Hematopoietic multipotent progenitor cell treated with erythropoietin and hydrocortisone succinate and interleukin-3 and kit ligand, for 15 days (in vitro differentiated cells): ENCODE data around the gene KCNMB3.
A peak's percentile ranks its signal among the peaks of the same experiment; 100 is the strongest.
"Not testable (repeated sequence)": the region's sequence is repeated elsewhere in the genome, so short reads cannot be mapped to it uniquely, and the experiment has no call there.

ENCODE experiments used
- DNase-seq: peaks from one replicate; pipeline ENCODE4 v3.0.0-alpha.2; 2015; ENCODE audit warnings: low spot score

Gene KCNMB3

DNA sequence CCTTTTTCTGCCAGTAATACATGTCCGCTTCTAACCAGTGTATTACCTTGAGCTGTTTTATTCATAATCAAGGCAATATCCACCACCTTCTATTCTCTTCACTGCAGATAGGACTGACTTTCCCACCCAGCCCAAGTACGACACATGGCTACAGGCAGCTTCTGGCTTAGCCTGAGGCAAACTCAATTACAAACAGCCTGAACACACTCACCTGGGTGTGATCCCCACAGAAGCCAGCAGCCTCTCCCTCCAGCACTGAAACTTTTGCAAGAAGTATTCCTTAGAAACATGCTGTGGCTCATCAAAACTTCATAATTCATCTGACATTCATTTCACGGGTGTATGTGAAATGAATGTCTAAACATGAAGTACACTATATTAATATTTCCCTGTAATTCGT, 13.5 kb upstream of the KCNMB3 start:
- no peak for DNase-seq

DNA sequence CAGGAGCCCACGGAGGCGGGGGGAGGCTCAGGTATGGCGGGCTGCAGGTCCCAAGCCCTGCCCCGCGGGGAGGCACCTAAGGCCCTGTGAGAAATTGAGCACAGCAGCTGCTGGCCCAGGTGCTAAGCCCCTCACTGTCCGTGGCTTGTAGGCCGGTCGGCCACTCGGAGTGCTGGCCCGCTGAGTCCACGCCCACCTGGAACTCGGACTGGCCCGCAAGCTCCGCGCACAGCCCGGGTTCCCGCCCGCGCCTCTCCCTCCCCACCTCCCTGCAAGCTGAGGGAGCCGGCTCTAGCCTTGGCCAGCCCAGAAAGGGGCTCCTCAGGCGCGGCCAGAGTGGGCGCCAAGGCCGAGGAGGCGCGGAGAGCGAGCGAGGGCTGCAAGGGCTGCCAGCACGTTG, 12.2 kb upstream of the KCNMB3 start:
- no peak for DNase-seq

DNA sequence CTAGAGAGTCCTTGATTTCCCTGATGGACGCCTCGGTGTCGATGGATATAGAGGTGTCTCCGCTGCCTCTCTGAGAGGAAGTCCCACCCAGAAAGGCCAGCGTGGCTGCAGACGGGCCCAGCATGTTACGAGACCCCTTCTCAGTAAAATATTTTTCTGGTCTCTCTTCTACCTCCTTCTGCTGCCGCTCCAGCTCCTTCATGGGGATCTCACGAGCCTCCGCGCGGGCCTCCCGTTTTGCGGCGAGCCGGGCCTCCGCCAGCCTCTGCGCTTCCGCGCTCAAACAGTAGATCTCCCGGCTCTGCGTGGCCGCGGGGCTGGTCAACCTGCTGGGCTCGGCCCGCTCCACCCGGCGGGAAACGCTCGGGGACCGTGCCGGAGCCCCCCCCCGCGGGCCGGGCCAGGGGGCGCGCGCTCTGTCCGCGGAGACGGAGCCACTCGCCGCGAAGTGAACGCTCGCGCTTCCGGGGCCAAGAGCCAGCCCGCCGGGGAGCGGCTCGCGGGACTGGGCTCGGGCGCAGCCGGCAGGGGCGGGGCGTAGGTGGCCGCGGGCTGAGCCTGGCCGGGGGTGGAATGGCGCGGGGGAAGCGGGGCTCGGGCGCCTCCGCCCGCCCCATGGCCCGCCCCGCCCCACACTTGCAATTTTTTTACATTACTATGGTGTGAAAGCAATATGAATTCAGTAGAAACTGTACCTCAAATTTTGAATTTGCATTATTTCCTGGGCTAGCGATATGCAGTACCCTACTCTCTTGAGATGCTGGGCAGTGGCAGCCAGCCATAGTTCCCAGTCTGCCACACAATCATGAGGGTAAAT, 10.2 kb upstream of the KCNMB3 start:
- peak; percentile 66 for DNase-seq

DNA sequence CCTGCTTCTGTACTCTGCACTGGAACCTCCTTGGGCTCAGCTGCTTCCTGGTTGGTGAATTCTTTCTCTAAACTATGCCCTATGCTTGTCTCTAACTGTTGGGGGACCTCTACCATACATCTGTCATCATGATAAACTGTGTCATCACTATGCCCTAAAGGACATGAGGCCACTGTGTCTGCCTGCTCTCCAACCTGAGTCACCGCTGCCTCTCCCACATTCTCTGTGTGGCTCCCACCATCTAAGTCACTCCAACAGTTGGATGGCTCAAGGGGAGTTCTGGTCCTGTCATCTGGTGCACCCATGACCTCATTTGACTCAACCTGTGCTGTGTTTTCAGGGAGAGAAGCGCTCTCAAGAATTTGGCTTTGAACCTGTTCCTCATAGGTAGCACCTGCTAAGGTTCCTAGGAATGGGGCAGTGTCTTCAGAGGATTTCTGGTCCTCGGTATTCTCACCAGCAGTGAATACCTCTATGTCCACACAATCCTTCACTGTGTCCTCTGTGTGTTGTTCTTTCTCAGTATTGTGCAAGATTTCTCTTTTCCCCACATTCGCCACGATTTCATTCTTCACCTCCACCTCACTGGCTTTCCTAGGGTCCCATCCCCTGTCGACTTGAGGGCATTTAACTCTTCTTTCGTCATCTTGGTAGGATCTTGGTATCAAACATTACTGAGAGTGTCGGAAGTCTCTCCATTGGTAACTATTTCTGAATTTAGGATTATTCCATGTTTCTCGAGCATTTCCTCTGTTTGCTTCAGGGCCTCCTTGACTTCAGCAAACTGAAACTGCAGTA, 9.2 kb upstream of the KCNMB3 start:
- not testable (repeated sequence) for DNase-seq

DNA sequence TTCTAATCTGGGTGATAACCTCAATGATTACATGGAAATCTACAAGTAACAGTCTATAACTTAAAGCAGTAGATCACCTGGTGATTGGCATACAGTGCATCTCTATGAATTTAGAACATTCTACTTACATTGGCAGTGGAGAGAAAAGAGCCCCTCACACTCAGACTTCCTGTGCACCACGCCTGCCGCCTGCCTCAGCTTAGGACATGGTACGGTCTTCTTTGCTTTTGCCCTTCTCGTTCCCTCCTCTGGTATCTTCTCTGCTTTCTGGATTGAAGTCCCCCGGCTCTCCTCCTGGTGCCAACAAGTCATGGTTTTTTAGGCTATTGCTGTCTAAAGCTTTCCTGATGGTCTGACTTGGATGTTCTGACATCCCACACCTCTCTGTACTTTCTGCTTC, 7.9 kb upstream of the KCNMB3 start:
- DNase-seq = no peak

DNA sequence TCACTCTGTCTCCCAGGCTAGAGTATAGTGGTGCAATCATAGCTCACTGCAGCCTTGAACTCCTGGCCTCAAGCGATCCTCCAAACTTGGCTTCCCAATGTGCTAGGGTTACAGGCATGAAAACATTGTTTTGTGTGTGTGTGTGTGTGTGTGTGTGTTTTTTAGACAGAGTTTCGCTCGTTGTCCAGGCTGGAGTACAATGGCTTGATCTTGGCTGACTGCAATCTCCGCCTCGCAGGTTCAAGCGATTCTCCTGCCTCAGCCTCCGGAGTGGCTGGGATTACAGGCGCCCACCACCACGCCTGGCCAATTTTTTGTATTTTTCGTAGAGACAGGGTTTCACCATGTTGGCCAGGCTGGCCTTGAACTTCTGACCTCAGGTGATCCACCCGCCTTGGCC, 6.8 kb upstream of the KCNMB3 start:
- DNase-seq = not testable (repeated sequence)

DNA sequence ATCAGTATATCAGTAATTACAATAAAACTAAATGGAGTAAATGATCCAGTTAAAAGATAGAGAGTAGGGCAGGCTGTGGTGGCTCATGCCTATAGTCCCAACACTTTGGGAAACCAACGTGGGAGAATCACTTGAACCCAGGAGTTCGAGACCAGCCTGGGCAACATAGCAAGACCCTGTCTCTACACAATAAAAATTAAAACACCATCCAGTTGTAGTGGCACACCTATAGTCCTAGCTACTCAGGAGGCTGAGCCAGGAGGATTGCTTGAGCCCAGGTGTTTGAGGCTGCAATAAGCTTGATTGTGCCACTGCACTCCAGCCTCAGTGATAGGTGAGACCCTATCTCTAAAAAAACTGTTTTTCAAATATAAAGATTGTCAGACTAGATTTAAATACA, 5.9 kb upstream of the KCNMB3 start:
- no peak for DNase-seq

DNA sequence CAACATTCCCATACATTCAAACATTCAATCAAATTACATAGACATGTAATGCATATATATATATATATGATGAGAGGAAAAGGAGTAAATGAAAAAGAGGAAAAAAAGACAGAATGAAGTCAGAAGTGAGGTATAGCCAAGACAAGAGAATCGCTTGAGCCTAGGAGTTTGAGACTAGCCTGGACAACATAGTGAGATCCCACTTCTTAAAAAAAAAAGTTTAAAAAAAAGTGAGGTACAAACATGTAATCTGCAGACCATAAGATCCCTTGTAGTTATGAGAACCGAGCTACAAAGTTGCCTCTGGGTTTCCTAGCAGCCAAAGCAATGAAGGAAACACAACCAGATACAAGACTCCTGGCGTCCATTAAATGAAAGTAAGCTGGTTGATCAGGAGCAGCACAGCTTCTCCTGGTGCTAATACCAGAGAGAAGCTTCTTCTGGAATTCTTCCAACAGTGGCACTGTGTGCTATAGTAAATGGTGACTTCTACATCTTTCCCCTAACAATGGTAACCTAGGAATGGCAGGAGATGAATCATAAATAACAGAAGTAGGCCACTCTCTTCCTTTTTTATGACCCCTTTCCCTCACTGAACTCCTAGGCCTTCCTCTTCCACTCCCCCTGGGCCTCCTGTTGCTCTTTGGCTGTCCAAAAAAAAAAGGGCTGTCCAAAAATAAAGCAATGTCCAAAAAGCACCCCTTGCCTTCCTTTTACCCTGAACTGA, 3.5 kb downstream of the KCNMB3 start:
- DNase-seq = no peak

DNA sequence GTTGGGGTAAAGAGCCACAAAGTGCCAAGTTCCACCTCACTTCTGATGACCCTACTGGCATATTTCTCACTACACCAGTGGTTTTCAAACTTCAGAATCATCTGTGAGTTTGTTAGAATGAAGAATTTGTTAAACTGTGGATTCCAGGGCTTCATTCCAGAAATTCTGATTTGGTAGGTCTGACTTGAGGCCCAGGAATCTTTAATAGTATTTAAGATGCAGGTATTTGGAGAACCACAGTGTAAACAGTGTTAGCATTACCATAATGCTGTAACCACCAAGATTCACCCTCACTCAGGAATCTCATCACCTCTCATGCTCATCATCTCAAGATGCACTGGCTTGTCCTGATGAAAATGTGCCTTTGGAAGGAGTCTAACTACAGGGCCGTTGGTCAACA, 6.0 kb downstream of the KCNMB3 start:
- DNase-seq = no peak

DNA sequence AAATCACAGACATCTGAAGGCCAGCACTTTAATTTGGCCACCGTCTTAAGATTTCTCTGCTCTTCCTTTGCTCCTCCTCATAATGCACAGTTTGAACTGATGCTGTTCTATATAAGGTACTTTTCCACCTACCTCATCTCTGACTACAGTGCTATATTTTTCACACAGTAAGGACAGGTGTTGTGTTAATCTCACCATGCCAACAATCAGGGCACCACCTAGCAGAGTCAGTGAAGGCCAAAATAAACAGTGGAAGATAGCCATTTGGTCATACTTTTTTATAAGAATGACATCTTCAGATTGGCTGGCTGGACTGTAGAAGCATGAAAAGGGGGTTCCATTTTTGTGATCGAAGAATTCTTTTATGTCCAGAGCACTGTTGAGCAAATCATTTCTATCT, 8.1 kb downstream of the KCNMB3 start:
- DNase-seq = not testable (repeated sequence)

DNA sequence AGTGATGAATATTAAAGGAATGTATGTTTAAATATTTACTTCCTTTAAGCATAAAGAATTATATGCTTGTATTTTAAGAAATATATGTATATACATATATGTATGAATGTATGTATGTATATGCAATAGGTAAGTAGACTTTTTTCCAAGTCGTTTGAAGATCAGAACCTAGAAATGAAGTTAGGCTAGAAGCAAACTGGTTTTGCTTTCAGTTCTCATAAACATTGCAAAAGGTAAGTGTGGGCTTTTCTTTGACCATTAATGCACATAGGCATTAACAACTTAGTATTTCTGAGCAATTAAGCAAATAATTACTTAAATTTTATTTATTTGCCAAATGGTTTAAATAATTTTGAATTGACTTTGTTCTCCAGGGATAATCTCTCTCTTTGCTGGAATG, 10.6 kb downstream of the KCNMB3 start:
- DNase-seq = not testable (repeated sequence)

DNA sequence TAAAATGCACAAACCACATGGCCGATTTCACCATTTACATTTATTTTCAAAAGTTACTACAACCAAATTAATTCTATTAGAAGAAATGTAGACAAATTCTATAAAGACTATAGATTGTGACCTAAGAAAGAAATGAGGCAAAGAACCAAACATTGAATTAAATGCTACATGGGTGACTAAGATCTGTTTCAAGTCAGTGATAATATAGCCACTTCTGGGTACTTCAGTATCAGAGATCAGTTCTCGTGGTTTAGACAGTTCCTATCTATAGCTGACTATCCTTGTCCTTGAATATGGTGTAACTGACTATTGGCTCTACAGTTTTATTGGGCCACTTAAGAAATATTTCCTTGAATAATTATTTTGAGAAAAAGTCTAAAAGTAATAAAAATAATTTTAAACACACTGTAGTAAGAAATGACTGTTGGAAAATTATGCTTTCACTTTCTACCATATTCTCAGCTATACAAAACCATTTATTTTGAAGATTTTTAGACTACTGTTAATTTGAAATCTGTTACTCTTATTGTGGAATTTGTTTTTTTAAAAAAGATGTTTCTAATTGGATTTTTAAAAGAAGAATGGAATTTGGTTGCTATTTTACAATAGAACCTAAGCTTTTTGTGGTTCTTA, 14.1 kb downstream of the KCNMB3 start:
- peak; percentile 14 for DNase-seq

DNA sequence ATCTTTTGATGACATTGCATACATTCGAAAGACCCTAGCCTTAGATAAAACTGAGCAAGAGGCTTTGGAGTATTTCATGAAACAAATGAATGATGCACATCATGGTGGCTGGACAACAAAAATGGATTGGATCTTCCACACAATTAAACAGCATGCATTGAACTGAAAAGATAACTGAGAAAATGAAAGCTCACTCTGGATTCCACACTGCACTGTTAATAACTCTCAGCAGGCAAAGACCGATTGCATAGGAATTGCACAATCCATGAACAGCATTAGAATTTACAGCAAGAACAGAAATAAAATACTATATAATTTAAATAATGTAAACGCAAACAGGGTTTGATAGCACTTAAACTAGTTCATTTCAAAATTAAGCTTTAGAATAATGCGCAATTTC, 16.7 kb downstream of the KCNMB3 start:
- no peak for DNase-seq

DNA sequence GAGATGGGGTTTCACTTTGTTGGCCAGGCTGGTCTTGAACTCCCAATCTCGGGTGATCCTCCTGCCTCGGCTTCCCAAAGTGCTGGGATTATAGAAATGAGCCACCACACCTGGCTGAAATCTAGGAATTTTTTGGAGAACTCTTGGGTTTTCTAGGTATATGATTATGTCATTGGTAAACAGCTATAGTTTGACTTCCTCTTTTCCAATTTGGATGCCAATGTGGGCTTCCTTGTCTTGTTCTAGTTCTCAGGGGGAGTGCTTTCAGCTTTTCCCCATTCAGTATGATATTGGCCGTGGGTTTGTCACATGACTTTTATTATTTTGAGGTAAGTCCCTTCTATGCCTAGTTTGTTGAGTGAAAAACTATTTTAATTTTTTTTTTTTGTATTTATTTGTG, 17.9 kb downstream of the KCNMB3 start:
- DNase-seq = no peak

DNA sequence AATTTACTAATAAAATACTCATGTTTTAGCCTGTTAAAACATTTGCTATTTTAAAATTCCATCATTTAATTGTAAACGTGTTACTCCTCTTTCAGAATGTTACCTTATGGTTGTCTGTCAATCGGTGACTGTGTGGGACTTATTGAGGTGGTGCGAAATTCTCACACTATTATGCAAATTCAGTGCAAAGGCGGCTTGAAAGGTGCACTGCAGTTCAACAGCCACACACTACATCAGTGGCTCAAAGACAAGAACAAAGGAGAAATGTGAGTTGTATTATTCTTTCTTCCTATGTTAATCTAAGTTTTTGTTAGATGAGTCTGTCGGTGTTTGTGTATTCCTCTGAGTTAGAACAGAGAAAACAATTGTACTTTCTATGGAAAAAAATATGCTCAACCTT, 21.7 kb downstream of the KCNMB3 start:
- no peak for DNase-seq

DNA sequence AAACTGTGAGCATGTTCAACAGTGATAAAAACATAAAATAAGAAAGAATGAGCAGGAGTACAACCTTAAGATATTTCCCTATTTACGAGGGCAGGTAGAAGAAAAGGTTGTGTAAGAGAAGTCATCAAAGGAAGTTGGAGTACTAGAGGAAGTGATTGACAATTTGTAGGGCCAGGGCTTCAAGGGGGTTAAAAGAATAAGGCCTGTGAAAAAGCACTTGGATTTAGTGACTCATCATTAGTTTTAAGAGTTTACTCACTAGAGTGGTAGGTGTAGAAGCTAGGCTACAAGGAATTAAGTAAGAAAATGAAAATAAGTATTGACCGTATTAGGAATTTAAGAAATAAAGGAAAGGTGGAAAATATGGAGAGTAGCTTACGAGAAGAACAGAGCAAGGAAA, 23.6 kb downstream of the KCNMB3 start:
- no peak for DNase-seq

DNA sequence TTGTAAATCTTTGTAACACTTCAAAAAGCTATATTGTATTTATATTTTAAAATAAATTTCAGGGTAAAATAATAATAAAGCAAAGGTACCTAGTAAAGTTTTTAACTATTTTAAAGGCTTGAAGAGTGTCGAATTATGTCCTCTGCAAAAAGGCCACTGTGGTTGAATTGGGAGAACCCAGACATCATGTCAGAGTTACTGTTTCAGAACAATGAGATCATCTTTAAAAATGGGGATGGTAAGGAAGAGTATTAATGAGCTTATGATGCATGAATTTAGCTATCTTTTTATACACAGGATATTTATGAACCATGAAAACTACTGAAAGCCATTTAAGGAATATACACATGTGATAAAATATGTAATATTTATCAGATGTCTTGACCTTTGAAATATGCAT, 26.3 kb downstream of the KCNMB3 start:
- DNase-seq = no peak

DNA sequence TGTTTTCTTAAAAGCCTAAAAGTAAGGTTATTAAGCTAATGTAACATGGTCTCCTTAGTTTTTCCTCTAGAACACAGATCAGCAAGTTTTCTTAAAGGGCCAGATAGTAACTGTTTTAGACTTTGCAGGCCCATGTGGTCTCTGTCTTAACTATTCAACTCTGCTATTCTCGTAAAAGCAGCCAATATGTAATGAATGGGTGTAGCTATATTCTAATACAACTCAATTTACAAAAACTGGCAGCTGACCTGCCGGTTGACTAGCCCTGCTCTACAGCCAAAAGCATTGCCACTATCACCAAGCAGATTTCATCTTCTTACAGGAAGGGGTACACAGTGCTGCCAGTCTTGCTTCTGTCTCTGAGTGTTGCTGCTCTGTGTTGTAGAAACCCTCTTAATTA, 27.4 kb downstream of the KCNMB3 start:
- no peak for DNase-seq

DNA sequence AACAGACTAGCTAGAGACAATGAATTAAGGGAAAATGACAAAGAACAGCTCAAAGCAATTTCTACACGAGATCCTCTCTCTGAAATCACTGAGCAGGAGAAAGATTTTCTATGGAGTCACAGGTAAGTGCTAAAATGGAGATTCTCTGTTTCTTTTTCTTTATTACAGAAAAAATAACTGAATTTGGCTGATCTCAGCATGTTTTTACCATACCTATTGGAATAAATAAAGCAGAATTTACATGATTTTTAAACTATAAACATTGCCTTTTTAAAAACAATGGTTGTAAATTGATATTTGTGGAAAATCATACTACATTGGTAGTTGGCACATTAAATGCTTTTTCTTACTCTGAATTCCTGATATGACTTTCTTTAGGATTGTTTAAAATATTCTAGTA, 32.7 kb downstream of the KCNMB3 start:
- not testable (repeated sequence) for DNase-seq

DNA sequence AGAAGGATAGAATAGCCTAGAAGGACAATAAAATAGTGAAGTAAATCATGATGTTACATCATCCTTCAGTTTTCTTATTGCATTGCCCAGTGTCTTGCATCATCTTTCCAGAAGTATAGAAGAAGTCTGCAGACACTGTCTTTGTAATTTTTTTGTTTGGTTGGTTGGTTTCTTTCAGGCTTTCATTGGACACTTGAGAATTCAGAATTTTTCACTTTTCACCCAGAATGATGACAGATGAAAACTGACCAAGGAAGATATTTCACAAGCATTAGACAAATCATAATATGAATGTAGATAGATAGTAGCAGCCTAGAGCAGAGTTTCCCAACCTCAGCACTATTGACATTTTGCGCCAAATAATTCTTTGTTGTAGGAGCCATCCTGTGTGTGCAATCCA, 35.4 kb downstream of the KCNMB3 start:
- DNase-seq = not testable (repeated sequence)

DNA sequence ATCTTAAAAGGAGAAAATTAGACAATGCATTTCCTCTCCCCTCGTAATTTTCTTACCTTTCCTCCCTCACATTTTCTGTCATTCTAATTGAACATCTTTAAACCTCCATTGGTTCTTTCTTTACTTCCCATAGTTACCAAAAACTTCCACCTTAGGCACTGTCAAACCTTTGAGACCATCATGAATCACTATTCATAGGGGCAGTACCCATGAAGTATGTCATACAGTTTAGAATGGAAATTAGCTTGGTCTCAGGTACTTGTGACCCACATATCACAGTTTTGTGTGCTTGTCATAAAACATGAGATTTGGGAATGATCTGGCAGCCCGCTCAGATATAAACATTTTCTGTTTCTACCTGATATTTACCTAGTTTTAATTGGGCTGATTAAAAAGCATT, 50.1 kb downstream of the KCNMB3 start:
- no peak for DNase-seq

DNA sequence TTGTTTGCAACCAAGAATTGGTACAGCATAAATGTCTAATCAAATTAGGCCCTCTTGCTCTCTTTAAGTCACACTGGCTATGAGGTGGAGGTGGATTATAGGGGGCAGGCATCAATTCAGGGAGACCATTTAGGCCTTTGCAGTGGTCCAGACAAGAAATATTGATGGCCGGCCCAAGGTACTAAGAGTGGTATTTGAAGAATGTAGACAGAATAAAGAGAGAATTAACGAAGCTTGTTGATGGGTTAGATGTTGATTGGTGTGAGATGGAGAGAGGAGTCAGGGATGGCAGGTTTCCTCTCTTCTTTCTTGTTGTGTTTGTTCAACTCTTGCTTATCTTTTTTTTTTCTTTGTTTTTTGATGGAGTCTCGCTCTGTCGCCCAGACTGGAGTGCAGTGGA, 54.2 kb downstream of the KCNMB3 start:
- no peak for DNase-seq
